ENCODE data around the gene BORCS6. TPM values are rescaled to one million over a fixed set of nuclear protein-coding genes. Genes with fewer than 3 reads are reported as not detected.

The BORCS6 gene
- total and polyA plus RNA-seq, 2 of the 13 experiments (the other 11 are each of a cell fraction or from before 2014, with no cell fraction given) = 2.0 to 5.1 TPM

GRCh38 chr17:8188263-8188839 is 1.6 kb downstream of the BORCS6 start (continued):
- TF ChIP-seq CSRNP2 (CRISPR knock-in tag; conservative IDR thresholded peaks at IDR 0.05; ENCODE audit: low read depth) = no peak
- TF ChIP-seq SAFB2 (CRISPR knock-in tag; IDR thresholded peaks at IDR 0.05; ENCODE audit: borderline replicate concordance, low read depth) = no peak
- TF ChIP-seq MED13 (CRISPR knock-in tag; IDR thresholded peaks at IDR 0.05) = no peak
- no peak for TF ChIP-seq NFE2L1 (CRISPR knock-in tag; IDR thresholded peaks at IDR 0.05; ENCODE audit: borderline replicate concordance)
- TF ChIP-seq MAX (IDR thresholded peaks at IDR 0.05) = no peak
- TF ChIP-seq TCF12 (IDR thresholded peaks at IDR 0.05) = no peak
- no peak for TF ChIP-seq TCF12 (CRISPR knock-in tag; IDR thresholded peaks at IDR 0.05)
- no peak for TF ChIP-seq ZNF598 (CRISPR knock-in tag; IDR thresholded peaks at IDR 0.05; ENCODE audit: borderline replicate concordance)
- no peak for TF ChIP-seq ZNF749 (CRISPR knock-in tag; IDR thresholded peaks at IDR 0.05; ENCODE audit: borderline replicate concordance)
- no peak for TF ChIP-seq CENPX (CRISPR knock-in tag; IDR thresholded peaks at IDR 0.05)
- 0 out of 2 replicates have a peak, but pooled peaks have one; percentile 3 for TF ChIP-seq TBX2 (CRISPR knock-in tag; IDR thresholded peaks at IDR 0.05; ENCODE audit: borderline replicate concordance)

Measured in HepG2 (cell line).